Duodenal mucosa (tissue), 2 donors: Measurements from ENCODE around the gene PGC.

Experiments
- H3K27ac ChIP-seq: one replicate; pipeline ENCODE4 v1.7.0; 2013; ENCODE audit warnings: low read depth, low read length
- H3K27me3 ChIP-seq, 2 donors: one replicate each; pipeline ENCODE4 v1.7.0; 2013; ENCODE audit warnings: low read length in 2 of 2, control low read depth in 1 of 2; ENCODE audit not compliant: insufficient read depth in 2 of 2, control insufficient read depth in 1 of 2
- H3K36me3 ChIP-seq, 2 donors: one replicate each; pipeline ENCODE4 v1.7.0; 2013; ENCODE audit warnings: low read length in 2 of 2, control low read depth in 1 of 2; ENCODE audit not compliant: insufficient read depth in 2 of 2, control insufficient read depth in 1 of 2
- H3K4me1 ChIP-seq, 2 donors: one replicate each; pipeline ENCODE4 v1.7.0; 2013; ENCODE audit warnings: low read length in 2 of 2, control low read depth in 1 of 2; ENCODE audit not compliant: insufficient read depth in 2 of 2, control insufficient read depth in 1 of 2
- H3K4me3 ChIP-seq, 2 donors: one replicate each; pipeline ENCODE4 v1.7.0; 2013; ENCODE audit warnings: low read length in 2 of 2, low read depth in 1 of 2
- H3K9ac ChIP-seq, 2 donors: one replicate each; pipeline ENCODE4 v1.7.0; 2013; ENCODE audit warnings: low read length in 2 of 2, low read depth in 1 of 2
- H3K9me3 ChIP-seq, 2 donors: one replicate each; pipeline ENCODE4 v1.7.0; 2013; ENCODE audit warnings: low read length in 2 of 2, control low read depth in 1 of 2; ENCODE audit not compliant: control insufficient read depth in 1 of 2

Gene PGC

DNA sequence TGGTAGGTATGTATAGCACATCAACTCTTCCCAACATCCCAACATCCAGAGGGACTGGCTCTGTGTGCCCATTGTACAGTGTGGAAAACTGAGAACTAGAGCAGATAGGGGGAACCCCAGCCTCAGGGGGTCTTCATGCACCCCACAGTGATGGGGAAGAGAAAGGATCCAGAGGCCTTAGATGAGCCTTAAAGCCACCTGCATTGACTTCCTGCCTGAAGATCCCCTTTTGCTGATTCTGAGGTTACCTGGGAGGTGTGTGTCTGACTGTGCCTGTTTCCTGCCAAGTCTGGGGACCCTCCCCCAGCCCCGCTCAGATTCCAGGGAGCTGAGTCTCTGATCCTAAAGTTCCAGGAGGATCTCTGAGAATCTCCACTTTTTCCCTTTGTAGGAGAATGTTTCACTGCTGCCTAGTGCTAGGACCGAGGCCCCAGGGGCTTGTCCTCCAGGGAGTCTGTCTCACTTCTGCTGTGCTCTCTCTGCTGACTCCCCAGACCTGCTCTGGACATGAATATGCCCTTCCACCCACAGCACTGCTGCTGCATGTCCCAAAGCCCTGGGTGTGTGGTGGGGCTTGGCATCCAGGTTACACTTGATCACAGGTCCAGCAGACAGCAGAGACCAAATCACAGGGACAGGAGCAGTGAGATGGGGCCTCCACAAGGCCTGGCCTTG lies 12.8 kb upstream of the PGC start:
- Histone ChIP-seq H3K27me3 (no peaks in the 10 kb centered on the region), H3K27ac (no peak overlapping the region), H3K9me3 (no peaks in the 10 kb centered on the region), H3K4me1 (no peaks in the 10 kb centered on the region), H3K4me3 (no peak overlapping the region), H3K36me3 (no peaks in the 10 kb centered on the region), H3K9ac (no peak overlapping the region)

GRCh38 chr6:41759106-41759904 lies 12.1 kb upstream of the PGC start:
- Histone ChIP-seq H3K27me3 (no peaks in the 10 kb centered on the region), H3K27ac (no peak overlapping the region)

DNA sequence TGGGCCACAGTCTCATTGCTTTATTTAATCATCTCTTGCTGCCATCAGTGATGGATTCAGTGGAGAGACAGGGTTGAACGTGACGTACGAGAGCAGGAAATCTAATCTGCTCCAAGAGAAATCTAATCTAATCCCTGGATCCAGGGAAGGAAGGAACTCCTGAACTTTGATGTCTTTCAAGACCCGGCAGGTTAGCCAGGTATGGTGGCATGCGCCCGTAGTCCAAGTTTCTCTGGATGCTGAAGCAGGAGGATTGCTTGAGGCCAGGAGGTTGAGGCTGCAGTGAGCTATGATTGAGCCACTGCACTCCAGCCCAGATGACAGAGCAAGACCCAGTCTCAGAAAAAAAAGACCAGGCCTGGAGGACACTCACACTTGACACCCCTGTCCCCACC lies 11.4 kb upstream of the PGC start:
- no peak overlapping the region for H3K9ac ChIP-seq
- no peaks in the 10 kb centered on the region for H3K4me1 ChIP-seq
- H3K4me3 ChIP-seq: no peak overlapping the region
- H3K9me3 ChIP-seq: no peaks in the 10 kb centered on the region
- no peaks in the 10 kb centered on the region for H3K36me3 ChIP-seq
- no peaks in the 10 kb centered on the region for H3K27me3 ChIP-seq
- no peak overlapping the region for H3K27ac ChIP-seq

More at GRCh38 chr6:41759106-41759904, 12.1 kb upstream of the PGC start:
- H3K9ac ChIP-seq: no peak overlapping the region
- no peaks in the 10 kb centered on the region for H3K4me1 ChIP-seq
- H3K4me3 ChIP-seq: no peak overlapping the region
- no peaks in the 10 kb centered on the region for H3K36me3 ChIP-seq
- H3K9me3 ChIP-seq: no peaks in the 10 kb centered on the region

GRCh38 chr6:41757931-41758640 lies 10.9 kb upstream of the PGC start:
- H3K27me3 ChIP-seq: no peaks in the 10 kb centered on the region
- no peaks in the 10 kb centered on the region for H3K4me1 ChIP-seq
- no peaks in the 10 kb centered on the region for H3K36me3 ChIP-seq
- H3K9ac ChIP-seq: no peak overlapping the region
- H3K4me3 ChIP-seq: no peak overlapping the region
- H3K27ac ChIP-seq: no peak overlapping the region
- no peaks in the 10 kb centered on the region for H3K9me3 ChIP-seq

GRCh38 chr6:41757271-41757670 lies 10.1 kb upstream of the PGC start:
- Histone ChIP-seq H3K9ac (no peak overlapping the region), H3K4me1 (no peaks in the 10 kb centered on the region), H3K36me3 (no peaks in the 10 kb centered on the region), H3K4me3 (no peak overlapping the region), H3K9me3 (no peaks in the 10 kb centered on the region), H3K27ac (no peak overlapping the region), H3K27me3 (no peaks in the 10 kb centered on the region)

- Histone ChIP-seq H3K9me3 (no peaks in the 10 kb centered on the region), H3K27me3 (no peaks in the 10 kb centered on the region), H3K9ac (no peak overlapping the region), H3K4me3 (no peak overlapping the region), H3K4me1 (no peaks in the 10 kb centered on the region), H3K36me3 (no peaks in the 10 kb centered on the region), H3K27ac (no peak overlapping the region)
These were observed 9.2 kb upstream of the PGC start for GRCh38 chr6:41756354-41756753.

- Histone ChIP-seq H3K4me3 (no peak overlapping the region), H3K27ac (no peak overlapping the region), H3K36me3 (no peaks in the 10 kb centered on the region), H3K27me3 (no peaks in the 10 kb centered on the region), H3K9me3 (no peaks in the 10 kb centered on the region), H3K9ac (no peak overlapping the region), H3K4me1 (no peaks in the 10 kb centered on the region)
These were observed 8.7 kb upstream of the PGC start for GRCh38 chr6:41755895-41756294.

GRCh38 chr6:41750374-41750773 lies 3.2 kb upstream of the PGC start:
- Histone ChIP-seq H3K36me3 (no peaks in the 10 kb centered on the region), H3K4me1 (no peaks in the 10 kb centered on the region), H3K27ac (no peak overlapping the region), H3K27me3 (no peaks in the 10 kb centered on the region), H3K4me3 (no peak overlapping the region), H3K9me3 (no peaks in the 10 kb centered on the region), H3K9ac (no peak overlapping the region)

DNA sequence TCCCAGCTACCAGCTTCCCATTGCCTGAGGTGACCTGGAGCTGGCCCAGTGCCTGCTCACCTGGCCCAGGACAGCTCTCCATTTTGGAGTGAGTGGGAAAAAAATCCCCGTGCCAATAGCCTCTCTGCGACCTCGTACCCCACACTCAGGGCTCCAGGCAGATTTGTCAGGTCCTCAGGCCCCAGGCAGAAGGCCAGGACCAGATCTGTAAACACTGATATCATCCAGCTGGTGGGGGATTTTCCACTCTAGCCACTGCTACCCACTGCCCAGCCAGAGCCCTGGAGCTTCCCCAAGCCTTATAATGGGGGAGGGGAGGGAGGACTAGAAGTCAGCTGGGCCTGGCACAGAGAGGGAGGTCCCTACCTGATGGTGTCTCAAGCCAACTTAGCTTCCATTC lies 1.3 kb upstream of the PGC start:
- H3K9ac ChIP-seq: no peak overlapping the region
- H3K9me3 ChIP-seq: no peaks in the 10 kb centered on the region
- H3K27ac ChIP-seq: no peak overlapping the region
- H3K36me3 ChIP-seq: no peaks in the 10 kb centered on the region
- no peaks in the 10 kb centered on the region for H3K27me3 ChIP-seq
- no peak overlapping the region for H3K4me3 ChIP-seq
- H3K4me1 ChIP-seq: no peaks in the 10 kb centered on the region

- Histone ChIP-seq H3K36me3 (no peaks in the 10 kb centered on the region), H3K27ac (no peak overlapping the region), H3K4me3 (no peak overlapping the region), H3K9me3 (no peaks in the 10 kb centered on the region), H3K4me1 (no peaks in the 10 kb centered on the region), H3K9ac (no peak overlapping the region), H3K27me3 (no peaks in the 10 kb centered on the region)
These were observed 893 bp upstream of the PGC start for GRCh38 chr6:41748102-41748477.
